IMR-90 (cell line): ENCODE results near the gene DYSF.

Experiments used
- CEBPB ChIP-seq: IDR thresholded peaks from 2 replicates; pipeline ENCODE4 v1.6.1; 2012; ENCODE audit warnings: low read depth, low read length, improper control_type of control experiment
- CTCF ChIP-seq: conservative IDR thresholded peaks from 2 replicates; pipeline ENCODE4 v1.5.1; 2012; ENCODE audit warnings: mild to moderate bottlenecking, low read depth, low read length, improper control_type of control experiment
- ELK1 ChIP-seq: fragments of 150-350 bp; IDR thresholded peaks from 2 replicates; pipeline ENCODE4 v1.6.1; 2016; ENCODE audit warnings: low read depth, mild to moderate bottlenecking, low read length, moderate library complexity, borderline replicate concordance
- FOS ChIP-seq: fragments of 150-350 bp; IDR thresholded peaks from 2 replicates; pipeline ENCODE4 v1.6.1; 2016; ENCODE audit warnings: low read depth, low read length
- MAFK ChIP-seq: IDR thresholded peaks from 2 replicates; pipeline ENCODE4 v1.6.1; 2012; ENCODE audit warnings: low read depth, low read length, improper control_type of control experiment
- MAZ ChIP-seq: IDR thresholded peaks from 2 replicates; pipeline ENCODE4 v1.6.1; 2012; ENCODE audit warnings: low read depth, mild to moderate bottlenecking, low read length, improper control_type of control experiment, moderate library complexity, borderline replicate concordance
- POLR2A ChIP-seq: IDR thresholded peaks from 2 replicates; pipeline ENCODE4 v1.6.1; 2012; ENCODE audit warnings: mild to moderate bottlenecking, low read depth, low read length
- RAD21 ChIP-seq: IDR thresholded peaks from 2 replicates; pipeline ENCODE4 v1.6.1; 2012; ENCODE audit warnings: low read length, improper control_type of control experiment
- RCOR1 ChIP-seq: IDR thresholded peaks from 2 replicates; pipeline ENCODE4 v1.6.1; 2012; ENCODE audit warnings: mild to moderate bottlenecking, low read length, improper control_type of control experiment; ENCODE audit not compliant: insufficient replicate concordance
- RFX5 ChIP-seq: IDR thresholded peaks from 2 replicates; pipeline ENCODE4 v1.8.0; 2012; ENCODE audit warnings: low read depth, mild to moderate bottlenecking, low read length, moderate library complexity
- USF2 ChIP-seq: fragments of 150-350 bp; IDR thresholded peaks from 2 replicates; pipeline ENCODE4 v1.6.1; 2017; ENCODE audit warnings: mild to moderate bottlenecking, antibody characterized with exemption, low read length, low read depth

GRCh38 chr2:71614976-71615766, 161.8 kb downstream of the DYSF start:
- no peak for TF ChIP-seq POLR2A
- no peak for TF ChIP-seq CTCF
- TF ChIP-seq USF2: no peak
- TF ChIP-seq MAFK: no peak
- TF ChIP-seq MAZ: no peak
- TF ChIP-seq RAD21: no peak
- no peak for TF ChIP-seq ELK1
- no peak for TF ChIP-seq CEBPB
- no peak for TF ChIP-seq RFX5
- TF ChIP-seq FOS: no peak
- TF ChIP-seq RCOR1: no peak
